NOMO-1 treated with dmso at 0.1 percent for 144 hours (cell line): ENCODE results near the gene CSMD2.

Experiments
- DNase-seq: peaks from one replicate; lab custom pipeline; 2025; ENCODE audit not compliant: unreplicated experiment; lab: John Stamatoyannopoulos, UW

CSMD2 gene

GRCh38 chr1:34156739-34157138 lies 8.3 kb downstream of the CSMD2 start:
- DNase-seq, result no peak

- no peak for DNase-seq
Measured at GRCh38 chr1:34155860-34156259, 9.2 kb downstream of the CSMD2 start.

- no peak for DNase-seq
Measured at GRCh38 chr1:34153246-34153645, 11.8 kb downstream of the CSMD2 start.

- no peak for DNase-seq
Measured at GRCh38 chr1:34149501-34149900, 15.5 kb downstream of the CSMD2 start.

- DNase-seq, result no peak
Measured at GRCh38 chr1:34147301-34147700, 17.7 kb downstream of the CSMD2 start.

GRCh38 chr1:34144766-34145165 lies 20.3 kb downstream of the CSMD2 start:
- DNase-seq, result no peak

- no peak for DNase-seq
Measured at GRCh38 chr1:34143975-34144374, 21.1 kb downstream of the CSMD2 start.

- peak; percentile 10 for DNase-seq
Measured at GRCh38 chr1:34140011-34140676, 24.9 kb downstream of the CSMD2 start.

- DNase-seq, result no peak
Measured at GRCh38 chr1:34137411-34137810, 27.6 kb downstream of the CSMD2 start.

GRCh38 chr1:34132161-34132420 lies 32.9 kb downstream of the CSMD2 start:
- DNase-seq, result no peak

GRCh38 chr1:34131396-34132160 lies 33.5 kb downstream of the CSMD2 start:
- no peak for DNase-seq

GRCh38 chr1:34130306-34130705 lies 34.7 kb downstream of the CSMD2 start:
- no peak for DNase-seq

GRCh38 chr1:34129630-34130029 lies 35.4 kb downstream of the CSMD2 start:
- no peak for DNase-seq

- no peak for DNase-seq
Measured at GRCh38 chr1:34128186-34128889, 36.7 kb downstream of the CSMD2 start.

- no peak for DNase-seq
Measured at GRCh38 chr1:34127006-34128000, 37.7 kb downstream of the CSMD2 start.

- DNase-seq, result no peak
Measured at GRCh38 chr1:34126486-34126885, 38.5 kb downstream of the CSMD2 start.

- DNase-seq, result no peak
Measured at GRCh38 chr1:34125721-34126380, 39.2 kb downstream of the CSMD2 start.

GRCh38 chr1:34122080-34122932 lies 42.7 kb downstream of the CSMD2 start:
- no peak for DNase-seq

- no peak for DNase-seq
Measured at GRCh38 chr1:34115233-34115632, 49.8 kb downstream of the CSMD2 start.

- DNase-seq, result no peak
Measured at GRCh38 chr1:34113887-34114286, 51.1 kb downstream of the CSMD2 start.
